Measurements from ENCODE around the gene ITFG1.

- TF ChIP-seq CREB5 (CRISPR knock-in tag; IDR thresholded peaks at IDR 0.05; ENCODE audit: low read depth) (no peak), ZNF8 (CRISPR knock-in tag; IDR thresholded peaks at IDR 0.05) (no peak), PATZ1 (CRISPR knock-in tag; IDR thresholded peaks at IDR 0.05; ENCODE audit: borderline replicate concordance) (no peak), ESRRG (CRISPR knock-in tag; IDR thresholded peaks at IDR 0.05) (no peak), ISL1 (CRISPR knock-in tag; IDR thresholded peaks at IDR 0.05) (no peak), TSHZ2 (CRISPR knock-in tag; IDR thresholded peaks at IDR 0.05) (no peak), ZFP3 (CRISPR knock-in tag; IDR thresholded peaks at IDR 0.05) (no peak), ZNF70 (CRISPR knock-in tag; IDR thresholded peaks at IDR 0.05) (no peak), OSR1 (CRISPR knock-in tag; IDR thresholded peaks at IDR 0.05) (no peak), TCF4 (CRISPR knock-in tag; IDR thresholded peaks at IDR 0.05; ENCODE audit: borderline replicate concordance) (no peak), ZFP30 (CRISPR knock-in tag; IDR thresholded peaks at IDR 0.05) (no peak), BACH2 (CRISPR knock-in tag; IDR thresholded peaks at IDR 0.05; ENCODE audit: borderline replicate concordance) (no peak), ARNTL (CRISPR knock-in tag; IDR thresholded peaks at IDR 0.05; ENCODE audit: borderline replicate concordance, low read depth) (no peak)
Observed at GRCh38 chr16:47458331-47458730, 2.5 kb downstream of the ITFG1 start.
